ENCODE data around the gene GSAP.
"Not testable (repeated sequence)": the region's sequence is repeated elsewhere in the genome, so short reads cannot be mapped to it uniquely, and the experiment has no call there.

Gene GSAP, protein sequence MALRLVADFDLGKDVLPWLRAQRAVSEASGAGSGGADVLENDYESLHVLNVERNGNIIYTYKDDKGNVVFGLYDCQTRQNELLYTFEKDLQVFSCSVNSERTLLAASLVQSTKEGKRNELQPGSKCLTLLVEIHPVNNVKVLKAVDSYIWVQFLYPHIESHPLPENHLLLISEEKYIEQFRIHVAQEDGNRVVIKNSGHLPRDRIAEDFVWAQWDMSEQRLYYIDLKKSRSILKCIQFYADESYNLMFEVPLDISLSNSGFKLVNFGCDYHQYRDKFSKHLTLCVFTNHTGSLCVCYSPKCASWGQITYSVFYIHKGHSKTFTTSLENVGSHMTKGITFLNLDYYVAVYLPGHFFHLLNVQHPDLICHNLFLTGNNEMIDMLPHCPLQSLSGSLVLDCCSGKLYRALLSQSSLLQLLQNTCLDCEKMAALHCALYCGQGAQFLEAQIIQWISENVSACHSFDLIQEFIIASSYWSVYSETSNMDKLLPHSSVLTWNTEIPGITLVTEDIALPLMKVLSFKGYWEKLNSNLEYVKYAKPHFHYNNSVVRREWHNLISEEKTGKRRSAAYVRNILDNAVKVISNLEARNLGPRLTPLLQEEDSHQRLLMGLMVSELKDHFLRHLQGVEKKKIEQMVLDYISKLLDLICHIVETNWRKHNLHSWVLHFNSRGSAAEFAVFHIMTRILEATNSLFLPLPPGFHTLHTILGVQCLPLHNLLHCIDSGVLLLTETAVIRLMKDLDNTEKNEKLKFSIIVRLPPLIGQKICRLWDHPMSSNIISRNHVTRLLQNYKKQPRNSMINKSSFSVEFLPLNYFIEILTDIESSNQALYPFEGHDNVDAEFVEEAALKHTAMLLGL

DNA sequence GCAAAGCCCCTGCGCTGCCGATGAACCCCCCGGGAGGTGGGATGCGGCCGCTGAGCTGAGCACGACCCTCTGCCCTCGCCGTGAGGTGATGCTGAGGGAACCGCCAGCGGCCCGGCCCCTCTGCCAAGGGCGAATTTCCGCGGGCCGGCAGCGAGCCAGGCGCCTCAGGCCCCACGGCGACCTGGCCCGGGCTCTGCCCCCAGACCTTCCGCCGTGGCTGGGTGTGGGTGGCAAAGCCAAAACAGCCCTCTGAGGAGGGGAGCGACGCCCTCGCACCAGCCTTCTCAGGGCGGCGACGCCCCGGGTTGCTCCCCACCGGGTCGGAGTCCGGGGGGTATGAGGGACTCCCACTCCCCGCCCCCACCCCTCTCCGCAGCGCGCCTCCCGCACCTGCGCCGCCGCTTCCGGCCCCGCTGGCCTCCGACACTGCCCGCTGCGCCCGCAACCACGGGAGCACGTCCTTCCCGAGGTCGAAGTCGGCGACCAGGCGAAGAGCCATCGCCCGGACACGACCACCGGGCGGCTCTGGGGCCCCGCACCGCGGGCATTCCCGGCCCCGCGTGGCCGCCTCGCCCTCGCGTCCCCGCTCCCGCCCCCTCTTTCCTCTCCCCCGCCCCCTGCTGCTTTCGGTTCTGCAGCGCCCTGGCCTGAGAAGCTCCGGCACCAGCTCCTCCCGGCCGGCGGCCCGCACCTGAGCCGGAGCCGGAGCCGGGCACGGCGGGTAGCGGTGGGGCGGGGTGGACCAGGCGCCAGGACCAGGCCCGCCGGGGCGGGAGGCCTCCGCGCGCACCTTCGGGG, at the start of gene GSAP:
TSS of gene GSAP (minus strand) at position 527 of the 798 bp plus-strand sequence. CDS start at position 499, 28 bp downstream.
- DNase-seq, result peak; percentile 73

DNA sequence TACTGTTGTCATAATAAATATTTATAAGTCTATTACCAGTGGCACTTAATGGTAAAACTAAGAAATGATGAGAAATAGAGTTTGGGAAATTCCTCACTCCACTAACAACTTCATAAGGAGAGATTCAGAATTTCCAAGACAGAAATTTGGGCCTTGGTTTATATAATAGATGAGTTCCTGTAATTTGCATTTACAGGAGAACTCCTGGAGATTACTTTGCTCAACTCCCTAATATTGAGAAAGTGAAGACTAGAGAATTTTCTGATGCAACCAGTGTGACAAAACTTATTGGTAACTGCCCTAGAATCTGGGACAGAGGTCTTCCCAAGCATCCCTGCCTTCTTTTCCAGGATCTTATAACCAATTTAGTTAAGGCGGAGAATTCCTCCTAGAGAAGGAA, 49.1 kb upstream of the GSAP start:
- DNase-seq, result no peak

DNA sequence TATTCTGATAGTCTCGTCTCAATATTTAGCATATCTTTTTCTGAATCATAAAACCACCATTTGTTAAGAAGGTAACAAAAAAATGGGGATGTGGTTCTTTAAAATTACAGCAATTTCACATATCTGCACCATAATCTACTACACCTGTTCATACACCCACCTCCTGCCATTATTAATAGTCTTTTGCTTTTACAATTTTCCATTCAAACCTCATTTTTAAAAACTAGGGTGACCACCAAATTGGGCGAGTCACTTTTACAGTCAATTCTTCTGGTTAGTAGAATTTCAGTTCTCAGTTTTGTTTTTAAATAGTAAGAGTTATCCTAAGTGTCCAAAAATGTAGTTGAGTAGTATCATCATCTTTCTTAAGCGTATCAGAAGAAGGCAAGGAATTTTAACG, 48.4 kb upstream of the GSAP start:
- no peak for DNase-seq

DNA sequence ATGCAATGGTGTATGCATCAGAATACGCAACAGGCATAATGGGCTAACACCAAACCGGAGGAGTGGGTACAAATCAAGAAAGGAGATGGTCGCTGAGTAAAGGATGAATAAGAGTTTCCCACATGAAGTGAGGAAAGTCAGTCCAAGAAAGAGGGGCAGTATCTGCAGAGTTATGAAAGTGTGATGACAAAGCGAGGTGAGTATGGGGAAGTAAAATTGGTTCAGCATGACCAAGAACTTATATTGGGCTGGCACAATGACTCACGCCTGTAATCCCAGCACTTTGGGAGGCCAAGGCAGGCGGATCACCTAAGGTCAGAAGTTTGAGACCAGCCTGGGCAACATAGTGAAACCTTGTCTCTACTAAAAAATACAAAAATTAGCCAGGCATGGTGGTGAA, 47.5 kb upstream of the GSAP start:
- not testable (repeated sequence) for DNase-seq

DNA sequence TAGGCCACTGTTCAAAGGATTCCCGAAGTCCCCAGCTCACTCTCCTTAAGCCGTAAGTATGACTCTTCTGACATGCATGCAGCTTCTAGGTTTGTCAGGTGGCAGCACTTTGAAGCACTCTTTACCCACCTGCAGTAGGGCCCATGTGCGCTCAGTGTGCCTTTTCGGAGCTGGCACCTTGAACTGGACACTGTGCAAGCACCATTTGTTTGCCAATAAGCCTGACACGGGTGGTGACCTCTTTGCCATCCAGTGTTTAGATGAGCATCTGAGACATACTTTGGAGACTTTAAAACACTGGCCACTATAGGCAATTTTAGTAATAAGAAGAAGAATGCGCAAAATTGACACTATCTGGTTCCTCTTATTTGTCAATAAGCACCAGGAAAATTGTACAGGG, 45.7 kb upstream of the GSAP start:
- no peak for DNase-seq

DNA sequence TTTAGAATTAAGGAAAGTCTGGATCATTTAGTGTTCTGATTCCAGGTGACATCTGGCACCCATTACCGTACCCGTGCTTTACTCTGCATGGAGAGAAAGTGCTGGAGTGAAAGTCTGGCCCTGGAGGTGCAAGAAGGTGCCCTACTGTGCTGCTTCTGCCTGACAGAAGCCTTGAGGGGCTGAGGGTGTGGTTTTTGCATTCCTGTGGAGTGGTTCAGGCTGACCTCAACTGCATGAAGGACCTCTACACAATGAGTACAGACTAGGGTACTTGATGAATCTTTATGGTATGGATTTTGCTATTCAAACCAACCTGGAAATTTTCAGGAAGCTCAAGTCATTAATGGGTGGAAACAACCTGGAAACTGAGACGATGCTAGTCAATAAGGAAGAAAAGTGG, 45.1 kb upstream of the GSAP start:
- DNase-seq, result no peak

DNA sequence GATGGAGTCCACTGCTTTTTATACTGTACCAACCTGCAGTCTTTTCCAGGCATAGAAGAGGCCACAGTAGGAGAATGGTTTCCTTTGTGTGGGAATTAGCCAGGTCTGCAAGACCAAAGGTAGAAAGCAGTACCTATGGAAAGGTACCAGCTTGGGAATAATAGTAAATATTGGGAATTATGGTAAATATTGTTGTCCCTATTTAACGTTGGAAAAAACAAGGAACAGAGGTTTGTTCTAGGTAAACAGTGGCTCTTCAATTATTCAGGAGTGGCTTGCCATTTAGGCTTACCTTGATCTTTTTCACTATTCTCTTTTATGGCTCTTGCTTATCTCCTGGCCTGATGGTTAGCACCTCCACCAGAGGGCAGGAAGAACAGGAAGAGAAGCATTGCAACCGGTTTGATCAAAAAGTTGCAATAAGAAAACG, 43.9 kb upstream of the GSAP start:
- no peak for DNase-seq

DNA sequence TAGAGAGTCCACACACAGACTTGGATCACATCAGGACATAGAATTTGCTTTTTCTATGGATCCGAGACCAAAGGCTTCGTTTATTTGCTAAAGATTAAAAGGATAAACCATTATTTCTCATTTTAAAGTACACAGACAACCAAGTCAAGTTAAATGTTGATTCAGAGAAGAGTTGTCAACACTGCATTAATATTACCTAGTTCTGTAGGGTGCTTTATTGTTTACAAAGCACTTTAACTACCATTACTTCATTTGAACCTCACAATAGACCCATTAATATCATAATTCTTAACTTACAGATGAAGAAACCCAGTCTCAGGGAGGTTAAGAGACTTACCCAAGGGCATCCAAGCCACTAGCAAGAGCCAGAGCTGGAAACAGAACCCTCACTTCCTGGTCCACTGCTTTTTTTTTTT, 43.2 kb upstream of the GSAP start:
- DNase-seq, result no peak

DNA sequence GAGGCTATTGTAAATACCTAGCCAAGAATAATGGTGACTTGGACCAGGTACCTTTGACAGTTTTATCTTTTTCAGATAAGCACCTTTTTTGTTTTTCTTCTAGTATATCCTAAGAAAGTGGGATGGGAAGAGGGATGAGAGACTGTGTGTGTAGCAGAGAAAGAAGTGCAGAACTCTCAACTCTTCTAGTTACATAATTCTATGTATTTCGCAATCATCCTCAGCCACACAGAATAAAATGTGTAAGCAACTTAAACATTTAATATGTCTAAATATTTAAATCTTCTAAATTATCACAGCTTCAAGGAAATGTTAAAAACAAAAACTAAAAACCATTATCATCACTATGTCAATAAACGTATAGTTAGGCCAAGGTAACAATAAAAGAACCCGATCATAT, 42.6 kb upstream of the GSAP start:
- no peak for DNase-seq

DNA sequence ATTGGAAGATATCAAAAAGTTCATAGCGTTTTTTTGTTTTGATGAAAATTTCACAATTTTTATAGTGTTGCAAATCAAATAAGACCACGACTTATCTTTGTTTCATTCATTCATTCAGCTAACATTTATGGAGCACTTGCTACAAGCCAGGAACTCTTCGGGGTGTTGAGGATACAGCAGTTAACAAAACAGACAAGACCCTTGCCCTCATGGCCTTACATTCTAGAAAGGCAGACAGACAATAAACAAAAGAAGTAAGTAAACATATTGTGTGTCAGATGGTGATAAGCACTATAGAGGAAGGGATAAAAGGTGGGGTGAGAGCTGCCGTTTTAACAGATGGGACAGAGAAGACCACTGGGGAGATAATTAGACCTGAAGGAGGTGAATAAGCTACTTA, 41.6 kb upstream of the GSAP start:
- no peak for DNase-seq

DNA sequence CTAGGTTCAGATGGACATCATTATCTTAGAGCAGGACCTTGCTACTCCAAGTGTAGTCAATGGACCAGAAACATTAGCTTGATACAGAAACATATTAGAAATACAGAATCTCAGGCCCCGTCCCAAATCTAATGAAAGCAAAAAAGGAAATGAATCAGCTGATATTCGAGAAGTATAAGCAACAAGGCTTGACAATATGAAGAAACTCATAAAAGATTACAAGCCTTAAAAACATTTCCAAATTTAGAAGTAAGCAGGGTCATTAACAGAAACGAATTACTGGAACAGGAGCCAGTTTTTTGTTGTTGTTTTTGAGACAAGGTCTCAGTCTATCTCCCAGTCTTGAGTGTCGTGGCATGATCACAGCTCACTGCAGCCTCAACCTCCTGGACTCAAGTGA, 40.5 kb upstream of the GSAP start:
- DNase-seq, result no peak

DNA sequence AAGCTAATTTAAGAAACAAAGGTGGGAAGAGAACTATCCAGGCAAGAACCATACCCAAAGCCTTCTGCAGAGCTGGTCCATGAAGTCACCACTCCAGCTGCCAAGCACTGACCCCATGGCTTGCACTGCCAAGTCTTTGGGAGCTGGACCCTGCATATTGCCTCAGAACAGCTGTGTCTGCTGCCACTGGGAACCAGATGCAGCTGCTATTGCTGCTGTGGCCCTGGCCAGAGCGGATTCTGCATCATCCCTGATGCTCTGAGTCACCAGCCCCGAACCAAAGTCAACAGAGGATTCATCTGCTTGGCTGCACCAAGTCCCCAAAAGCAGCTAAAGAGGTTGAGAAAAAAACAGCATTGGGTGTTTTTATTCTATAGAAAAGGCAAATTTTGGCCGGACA, 39.2 kb upstream of the GSAP start:
- DNase-seq, result no peak

DNA sequence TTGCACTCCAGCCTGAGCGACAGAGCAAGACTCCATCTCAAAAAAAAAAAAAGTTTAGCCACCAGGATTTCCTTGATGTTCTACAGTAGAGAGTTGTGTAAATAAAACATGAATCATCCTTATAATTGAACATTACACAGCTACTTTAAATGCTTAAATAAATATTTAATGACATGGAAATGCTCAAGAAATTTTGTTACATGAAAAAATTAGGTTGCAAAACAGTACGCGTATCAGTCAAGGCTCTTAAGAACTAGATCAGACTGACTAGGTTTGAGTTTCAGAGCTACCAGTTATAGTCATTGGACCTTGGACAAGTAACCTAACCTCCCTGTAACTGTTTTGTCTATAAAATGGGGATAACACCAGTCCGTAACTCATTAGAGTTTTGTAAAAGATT, 38.7 kb upstream of the GSAP start:
- no peak for DNase-seq

DNA sequence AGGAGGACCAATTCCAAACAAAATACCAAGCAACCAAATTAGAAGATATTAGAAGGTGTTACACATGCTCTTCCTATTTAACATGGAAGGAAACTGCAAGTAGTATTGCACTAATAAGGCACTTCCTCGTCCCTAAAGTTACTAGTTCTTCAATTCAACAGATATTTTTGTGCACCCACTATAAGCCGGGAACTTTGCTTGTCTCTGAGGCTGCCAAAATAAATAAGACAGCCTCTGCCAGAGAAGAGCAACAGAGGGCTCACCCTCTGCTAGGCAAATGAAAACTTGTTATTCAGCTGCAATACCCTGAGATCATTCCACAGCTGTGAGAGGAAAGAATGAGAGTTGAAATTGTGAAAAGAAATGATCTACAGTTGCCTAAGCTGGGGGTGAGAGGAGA, 37.4 kb upstream of the GSAP start:
- no peak for DNase-seq

DNA sequence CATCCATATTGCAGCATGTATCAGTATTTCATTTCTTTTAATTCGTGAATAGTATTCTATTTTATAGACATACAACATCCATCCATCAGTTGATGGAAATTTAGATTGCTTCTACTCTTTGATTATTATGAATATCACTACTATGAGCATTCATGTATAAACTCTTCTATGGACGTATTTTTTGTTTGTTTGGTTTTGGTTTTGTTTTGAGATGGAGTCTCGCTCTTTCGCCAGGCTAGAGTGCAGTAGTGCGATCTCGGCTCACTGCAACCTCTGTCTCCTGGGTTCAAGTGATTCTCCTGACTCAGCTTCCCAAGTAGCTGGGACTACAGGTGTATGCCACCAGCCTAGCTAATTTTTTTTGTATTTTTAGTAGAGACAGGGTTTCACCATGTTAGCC, 35.8 kb upstream of the GSAP start:
- DNase-seq, result not testable (repeated sequence)

DNA sequence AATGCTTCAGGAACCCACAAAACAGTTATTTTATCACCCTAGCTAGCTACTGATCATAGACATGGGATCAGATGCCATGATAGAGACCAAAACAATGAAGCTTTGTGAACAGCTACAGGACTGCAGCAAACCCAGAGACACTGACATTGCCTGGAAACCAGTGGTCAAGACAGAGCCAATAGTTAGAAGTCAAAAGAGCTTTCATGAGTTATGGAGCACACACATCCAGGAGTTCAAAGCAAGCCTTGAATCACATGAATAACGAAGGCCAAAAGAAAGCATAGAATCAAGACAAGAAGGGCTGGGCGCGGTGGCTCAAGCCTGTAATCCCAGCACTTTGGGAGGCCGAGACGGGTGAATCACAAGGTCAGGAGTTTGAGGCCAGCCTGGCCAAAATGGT, 34.5 kb upstream of the GSAP start:
- no peak for DNase-seq

DNA sequence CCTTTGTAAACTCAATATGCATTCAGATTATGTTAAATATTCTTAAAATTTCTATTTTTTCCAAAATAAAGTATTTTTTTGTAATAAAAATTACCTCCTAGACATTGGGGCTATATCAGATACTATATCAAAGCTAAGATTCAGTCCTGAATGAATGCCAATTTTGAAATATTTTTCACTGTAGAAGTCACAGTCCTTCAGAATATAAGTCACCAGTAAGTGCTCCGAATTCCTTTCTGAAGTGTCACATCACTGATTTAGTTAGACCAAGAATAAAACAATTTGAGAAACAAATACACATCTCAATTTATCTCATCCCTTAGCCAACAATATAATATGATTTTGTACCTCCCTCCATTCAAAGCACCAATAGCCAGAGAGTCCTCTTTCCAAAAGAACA, 33.9 kb upstream of the GSAP start:
- DNase-seq, result no peak

DNA sequence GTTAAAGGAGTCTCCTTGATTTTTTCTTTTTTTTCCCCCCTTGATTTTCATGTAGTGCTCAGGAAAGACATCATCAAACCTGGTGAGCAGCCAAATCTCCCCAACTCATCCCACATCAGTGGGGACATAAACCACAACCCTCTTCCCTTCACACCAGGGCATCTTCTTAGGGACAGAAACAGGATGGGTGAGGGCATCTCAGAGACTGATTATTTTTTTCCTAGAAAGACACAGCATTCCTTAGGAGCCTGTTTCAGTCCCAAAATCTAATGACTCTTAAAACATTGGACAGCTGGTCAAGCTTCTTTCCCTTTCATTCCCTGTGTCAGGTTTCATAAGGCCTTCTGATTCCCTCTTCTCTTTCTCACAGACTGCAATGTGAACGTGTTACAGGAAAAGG, 31.5 kb upstream of the GSAP start:
- DNase-seq, result no peak

DNA sequence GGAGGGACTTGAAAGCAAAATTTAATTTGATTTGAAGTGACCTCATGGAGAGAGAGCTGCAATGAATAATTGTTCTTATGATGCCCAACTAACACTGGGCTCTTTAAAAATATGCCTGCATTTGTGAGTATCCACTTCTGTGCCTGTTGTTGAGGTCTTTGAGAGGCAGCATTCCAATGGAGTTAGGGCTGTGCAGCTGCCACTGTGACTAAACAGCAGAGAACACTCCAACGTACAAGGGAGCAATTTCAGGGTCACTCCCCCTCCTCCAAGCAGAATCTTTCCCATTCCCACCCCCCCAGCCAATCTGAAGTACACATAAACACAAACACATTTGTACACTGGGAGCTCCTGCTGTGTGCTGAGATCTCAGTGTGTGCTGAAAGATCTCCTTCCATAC, 28.0 kb upstream of the GSAP start:
- DNase-seq, result no peak

DNA sequence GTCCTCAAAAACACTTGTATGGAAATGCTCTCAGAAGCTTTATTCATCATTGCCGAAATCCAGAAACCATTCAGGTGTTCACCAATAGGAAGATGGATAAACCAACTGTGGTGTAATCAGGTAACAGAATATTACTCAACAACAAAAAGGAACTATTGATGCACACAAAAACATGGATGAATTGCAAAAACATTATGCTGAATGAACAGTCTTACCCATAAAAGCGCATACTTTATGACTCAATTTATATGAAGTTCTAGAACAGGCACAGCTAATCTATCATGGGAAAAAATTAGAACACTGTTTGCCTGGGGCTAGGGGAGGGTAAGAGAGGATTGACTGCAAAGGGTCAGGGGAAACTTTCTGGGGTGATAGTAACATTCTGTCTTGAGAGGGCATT, 26.9 kb upstream of the GSAP start:
- DNase-seq, result no peak

DNA sequence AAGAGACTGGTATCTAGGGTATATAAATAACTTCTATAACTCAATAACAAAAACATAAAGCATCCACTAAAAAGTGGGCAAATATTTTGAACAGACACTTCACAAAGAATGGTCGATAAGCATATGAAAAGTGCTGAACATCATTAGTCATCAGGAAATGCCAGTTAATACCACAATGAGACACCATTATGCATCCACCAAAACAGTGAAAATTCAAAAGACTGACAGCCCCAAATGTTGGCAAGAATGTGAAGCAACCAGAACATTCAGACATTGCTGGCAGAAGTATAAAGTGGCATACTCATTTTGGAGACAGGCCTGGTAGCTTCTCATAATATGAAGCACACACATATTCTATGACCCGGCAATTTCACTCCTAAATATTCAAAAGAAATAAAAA, 26.5 kb upstream of the GSAP start:
- DNase-seq, result no peak

DNA sequence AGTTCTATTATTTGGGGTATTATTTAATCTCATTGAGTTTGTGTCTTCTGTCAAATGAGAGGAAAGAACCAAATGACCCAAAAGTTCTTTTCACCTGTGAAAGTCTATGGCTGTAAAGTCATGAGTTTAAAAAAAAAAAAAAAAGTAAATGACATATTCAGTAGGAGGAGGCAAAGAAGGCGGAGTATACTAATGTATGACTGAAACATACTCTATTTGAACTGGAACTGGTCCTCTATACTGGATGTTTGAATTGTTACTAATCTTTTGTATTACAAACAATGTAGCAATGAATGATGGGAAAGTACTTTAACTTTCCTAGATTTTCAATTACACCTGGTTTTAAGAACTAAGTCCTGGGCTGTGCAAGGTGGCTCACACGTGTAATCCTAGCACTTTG, 24.9 kb upstream of the GSAP start:
- DNase-seq, result no peak

DNA sequence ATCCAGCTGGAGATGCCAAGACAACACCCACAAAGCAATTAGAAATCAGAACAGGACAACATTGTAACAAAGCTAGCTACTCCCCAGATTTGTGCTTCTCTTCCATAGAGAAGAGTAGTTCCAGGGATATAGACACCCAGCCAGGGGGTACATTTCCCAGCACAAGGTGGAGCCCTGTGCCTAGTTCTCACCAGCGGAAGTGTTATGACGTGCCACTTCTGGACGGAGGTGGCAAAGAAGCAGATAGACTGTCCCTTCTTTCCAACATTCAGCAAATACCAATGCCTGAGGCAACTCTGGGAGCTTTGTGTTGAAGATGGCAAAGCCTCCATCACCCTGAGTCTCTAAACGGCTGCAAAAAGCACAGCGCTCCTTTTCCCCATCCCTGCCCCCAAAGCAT, 23.4 kb upstream of the GSAP start:
- no peak for DNase-seq

DNA sequence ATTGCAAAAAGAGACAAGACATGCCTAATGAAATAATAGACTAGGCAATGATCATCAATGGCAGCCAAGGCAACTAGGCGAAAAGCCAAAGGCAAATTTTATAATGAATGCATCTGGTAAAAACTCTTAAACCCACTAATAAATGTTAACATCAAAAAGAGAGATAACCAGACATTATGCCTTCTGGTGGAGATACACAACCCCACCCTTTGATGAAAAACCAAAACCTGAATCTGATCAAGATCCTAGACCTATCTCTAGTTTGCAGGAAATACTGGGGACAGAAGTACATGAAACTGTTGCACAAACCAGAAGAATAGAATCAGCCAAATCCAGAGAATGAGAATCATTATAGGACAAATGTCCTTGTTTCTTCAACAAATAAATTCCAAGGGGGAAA, 22.0 kb upstream of the GSAP start:
- DNase-seq, result no peak
